ENCODE data around the gene TEKT4. TPM values are rescaled to one million over a fixed set of nuclear protein-coding genes. Genes with fewer than 3 reads are reported as not detected.
"Not testable (repeated sequence)": the region's sequence is repeated elsewhere in the genome, so short reads cannot be mapped to it uniquely, and the experiment has no call there.

Gene TEKT4
- total RNA-seq, 1 donor from 2014 or later, result not detected

DNA sequence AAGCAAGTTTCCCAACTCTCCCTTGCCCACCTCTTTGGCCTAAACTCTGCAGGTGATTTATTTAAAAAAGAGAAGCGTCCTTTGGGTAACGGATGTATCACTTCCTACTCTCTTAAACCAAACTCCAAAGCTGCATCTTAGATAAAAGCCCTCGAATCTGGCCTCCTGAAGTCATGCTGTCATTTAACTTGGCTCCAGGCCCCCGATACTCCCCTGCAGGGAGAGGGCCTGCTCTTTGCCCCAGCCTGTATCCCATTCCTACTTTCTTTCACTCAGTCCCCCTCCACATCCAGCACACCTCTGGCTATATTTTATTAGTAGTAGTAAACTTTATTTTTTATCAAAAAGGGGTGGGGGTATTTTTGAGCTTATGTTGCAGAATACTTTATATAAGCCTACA is 19.0 kb downstream of the TEKT4 start:
- DNase-seq (ENCODE audit: low spot score in 2 of 2, unreplicated experiment in 2 of 2), result no peak
- H3K36me3 Mint-ChIP-seq, result no peaks in the 10 kb centered on the region
- H3K27ac Mint-ChIP-seq, result no peak overlapping the region
- TF ChIP-seq, protein P1, sequence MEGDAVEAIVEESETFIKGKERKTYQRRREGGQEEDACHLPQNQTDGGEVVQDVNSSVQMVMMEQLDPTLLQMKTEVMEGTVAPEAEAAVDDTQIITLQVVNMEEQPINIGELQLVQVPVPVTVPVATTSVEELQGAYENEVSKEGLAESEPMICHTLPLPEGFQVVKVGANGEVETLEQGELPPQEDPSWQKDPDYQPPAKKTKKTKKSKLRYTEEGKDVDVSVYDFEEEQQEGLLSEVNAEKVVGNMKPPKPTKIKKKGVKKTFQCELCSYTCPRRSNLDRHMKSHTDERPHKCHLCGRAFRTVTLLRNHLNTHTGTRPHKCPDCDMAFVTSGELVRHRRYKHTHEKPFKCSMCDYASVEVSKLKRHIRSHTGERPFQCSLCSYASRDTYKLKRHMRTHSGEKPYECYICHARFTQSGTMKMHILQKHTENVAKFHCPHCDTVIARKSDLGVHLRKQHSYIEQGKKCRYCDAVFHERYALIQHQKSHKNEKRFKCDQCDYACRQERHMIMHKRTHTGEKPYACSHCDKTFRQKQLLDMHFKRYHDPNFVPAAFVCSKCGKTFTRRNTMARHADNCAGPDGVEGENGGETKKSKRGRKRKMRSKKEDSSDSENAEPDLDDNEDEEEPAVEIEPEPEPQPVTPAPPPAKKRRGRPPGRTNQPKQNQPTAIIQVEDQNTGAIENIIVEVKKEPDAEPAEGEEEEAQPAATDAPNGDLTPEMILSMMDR (IDR thresholded peaks at IDR 0.05; ENCODE audit: unreplicated experiment), result no peak
- H3K9me3 Mint-ChIP-seq, result no peaks in the 10 kb centered on the region
- no peak overlapping the region for H3K4me3 Mint-ChIP-seq
- no peaks in the 10 kb centered on the region for H3K27me3 Mint-ChIP-seq (ENCODE audit: low read depth)
- no peaks in the 10 kb centered on the region for H3K4me1 Mint-ChIP-seq

DNA sequence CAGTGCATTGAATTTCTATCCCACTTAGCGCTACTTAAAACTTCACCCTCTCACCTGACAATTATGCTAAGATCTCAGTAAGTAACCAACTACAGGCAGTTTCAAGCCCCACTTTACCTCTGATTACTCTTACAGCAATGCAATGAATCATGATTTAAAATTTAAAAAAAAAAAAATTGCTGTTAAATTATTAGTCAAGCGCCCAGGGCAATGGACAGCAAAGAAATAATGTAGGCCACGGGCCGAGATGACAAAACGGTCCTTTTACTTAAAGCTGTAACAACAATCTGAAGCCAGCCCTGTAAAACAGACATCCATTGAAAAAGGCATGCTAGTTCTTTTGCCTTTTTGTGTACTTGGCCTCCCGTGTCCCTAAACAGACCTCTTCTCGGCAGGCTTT is 24.0 kb downstream of the TEKT4 start:
- not testable (repeated sequence) for H3K27me3 Mint-ChIP-seq (ENCODE audit: low read depth); H3K36me3 Mint-ChIP-seq; H3K27ac Mint-ChIP-seq

DNA sequence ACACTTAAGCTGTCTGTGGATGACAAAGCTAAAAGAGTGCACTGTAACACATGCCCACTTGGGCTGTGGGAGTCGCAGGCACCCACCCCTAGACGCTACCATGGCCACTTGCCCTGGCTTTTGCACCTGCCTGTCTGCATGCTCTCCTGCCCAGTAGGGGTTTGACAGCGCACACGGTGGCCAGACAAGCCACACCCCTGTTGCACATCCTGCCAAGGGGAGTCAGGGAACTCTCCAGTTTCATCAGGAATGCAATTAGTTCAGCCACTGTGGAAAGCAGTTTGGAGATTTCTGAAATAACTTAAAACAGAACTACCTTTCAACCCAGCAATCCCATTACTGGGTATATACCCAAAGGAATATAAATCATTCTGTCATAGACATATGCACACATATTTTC is 35.7 kb downstream of the TEKT4 start:
- H3K27me3 Mint-ChIP-seq (ENCODE audit: low read depth); H3K27ac Mint-ChIP-seq; H3K36me3 Mint-ChIP-seq; H3K4me3 Mint-ChIP-seq; H3K4me1 Mint-ChIP-seq; DNase-seq (ENCODE audit: low spot score in 2 of 2, unreplicated experiment in 2 of 2): not testable (repeated sequence)
- peaks cover 54% of the 10 kb centered on the region for H3K9me3 Mint-ChIP-seq

More for the DNA sequence above, 24.0 kb downstream of the TEKT4 start:
- H3K9me3 Mint-ChIP-seq; H3K4me3 Mint-ChIP-seq; DNase-seq (ENCODE audit: low spot score in 2 of 2, unreplicated experiment in 2 of 2); H3K4me1 Mint-ChIP-seq: not testable (repeated sequence)

DNA sequence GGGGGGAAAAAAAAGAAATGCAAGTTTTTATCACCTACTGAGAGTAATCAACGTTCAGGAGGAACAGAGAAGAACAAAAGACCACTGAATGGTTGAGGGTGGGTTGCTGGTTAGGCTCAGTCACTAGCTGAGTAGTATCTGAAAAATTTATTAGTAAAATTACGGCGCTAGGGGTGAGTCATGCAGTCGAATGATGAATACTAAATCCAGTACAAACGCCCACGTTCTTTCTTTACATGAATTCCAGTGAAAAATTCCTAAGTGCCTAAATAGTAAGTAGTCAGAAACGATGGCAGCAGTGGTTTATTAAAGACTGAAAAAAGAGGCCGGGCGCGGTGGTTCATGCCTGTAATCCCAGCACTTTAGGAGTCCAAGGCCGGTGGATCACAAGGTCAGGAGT is 52.0 kb downstream of the TEKT4 start:
- H3K9me3 Mint-ChIP-seq, result peaks cover 50% of the 10 kb centered on the region
- no peaks in the 10 kb centered on the region for H3K4me1 Mint-ChIP-seq
- DNase-seq (ENCODE audit: low spot score in 2 of 2, unreplicated experiment in 2 of 2), result no peak
- no peak overlapping the region for H3K4me3 Mint-ChIP-seq
- no peaks in the 10 kb centered on the region for H3K27me3 Mint-ChIP-seq (ENCODE audit: low read depth)
- peaks cover 1% of the 10 kb centered on the region for H3K36me3 Mint-ChIP-seq
- TF ChIP-seq, protein P1 (IDR thresholded peaks at IDR 0.05; ENCODE audit: unreplicated experiment), result no peak
- no peak overlapping the region for H3K27ac Mint-ChIP-seq

DNA sequence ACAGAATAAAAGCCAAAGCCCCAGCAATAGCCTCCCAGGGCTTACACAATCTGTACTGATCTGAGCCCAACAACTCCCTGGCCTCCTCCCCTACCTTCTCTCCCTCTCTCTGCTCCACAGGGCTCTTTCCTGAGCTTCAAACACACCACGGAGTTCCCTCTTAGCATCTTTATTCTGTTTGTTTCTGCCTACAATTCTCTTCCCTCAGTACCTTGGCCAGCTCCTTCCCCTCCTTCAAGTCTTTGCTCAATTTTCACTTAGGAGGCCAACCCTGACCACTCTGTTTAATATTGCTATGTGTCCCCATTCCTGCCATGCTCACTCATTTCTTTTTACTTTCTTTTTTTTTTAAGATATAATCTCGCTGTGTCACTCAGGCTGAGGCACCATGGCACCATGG is 53.8 kb downstream of the TEKT4 start:
- not testable (repeated sequence) for H3K27me3 Mint-ChIP-seq (ENCODE audit: low read depth); H3K27ac Mint-ChIP-seq; DNase-seq (ENCODE audit: low spot score in 2 of 2, unreplicated experiment in 2 of 2); H3K4me1 Mint-ChIP-seq; H3K4me3 Mint-ChIP-seq; H3K36me3 Mint-ChIP-seq
- peaks cover 44% of the 10 kb centered on the region for H3K9me3 Mint-ChIP-seq

Other genes starting within 250 kb of the TEKT4 start
- gene MAL, start 154.3 kb downstream of the TEKT4 start, total RNA-seq, result not detected in 3 replicates

Data from mesothelial cell of epicardium (in vitro differentiated cells).